A673 (cell line): ENCODE measurements around the gene OR6K3.

Experiments used
- CTCF ChIP-seq: fragments of 300-800, 200-600 bp; sonication (generic); conservative IDR thresholded peaks from 2 replicates; pipeline ENCODE4 v1.5.1; 2017; ENCODE audit warnings: low read depth, mild to moderate bottlenecking, antibody characterized with exemption, low read length, moderate library complexity, mixed read lengths
- EZH2 ChIP-seq: fragments of 200-600 bp; sonication (generic); IDR thresholded peaks from 2 replicates; pipeline ENCODE4 v1.6.1; 2017; ENCODE audit warnings: borderline replicate concordance, low read depth, mild to moderate bottlenecking, mixed read lengths, antibody characterized with exemption, low read length; ENCODE audit not compliant: poor library complexity, severe bottlenecking

- TF ChIP-seq CTCF (no peak), EZH2 (no peak)
Observed at GRCh38 chr1:158720620-158721019, at the start of gene OR6K3.
